ENCODE data around the gene SHLD1. TPM values are rescaled to one million over a fixed set of nuclear protein-coding genes. Genes with fewer than 3 reads are reported as not detected.
A peak's percentile ranks its signal among the peaks of the same experiment; 100 is the strongest.
"Not testable (repeated sequence)": the region's sequence is repeated elsewhere in the genome, so short reads cannot be mapped to it uniquely, and the experiment has no call there.

SHLD1 gene
- total and polyA plus RNA-seq, 2 donors = 11.2 to 16.4 TPM

DNA sequence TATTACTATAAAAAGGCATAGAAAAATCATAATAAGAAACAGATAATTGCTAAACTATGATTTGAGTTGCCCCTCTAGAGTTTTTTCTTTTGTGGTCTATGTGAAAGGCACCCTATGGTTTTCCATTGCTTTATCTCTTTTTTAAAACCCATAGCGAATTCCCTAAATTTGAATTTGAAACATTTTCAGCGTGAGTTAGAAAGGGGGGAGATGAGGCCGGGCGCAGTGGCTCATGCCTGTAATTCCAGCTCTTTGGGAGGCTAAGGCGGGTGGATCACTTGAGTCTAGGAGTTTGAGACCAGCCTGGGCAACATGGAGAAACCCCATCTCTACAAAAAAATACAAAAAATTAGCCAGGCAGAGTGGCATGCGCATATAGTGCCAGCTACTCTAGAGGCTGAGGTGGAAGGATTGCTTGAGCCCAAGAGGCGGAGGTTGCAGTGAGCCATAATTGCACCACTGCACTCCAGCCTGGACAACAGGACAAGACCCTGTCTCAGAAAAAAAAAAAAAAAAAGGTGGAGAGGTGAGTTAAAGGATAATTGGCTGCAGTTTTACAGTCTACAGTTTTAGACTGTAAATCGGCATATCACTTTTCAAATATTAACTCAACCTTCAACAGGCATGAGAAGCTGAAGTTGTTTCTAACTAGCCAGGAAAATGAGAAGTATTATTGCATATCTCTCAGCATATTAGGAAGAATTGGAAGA lies 46.3 kb downstream of the SHLD1 start:
- 97% methylated on average over 8 of the region's 8 CpGs for WGBS
- Histone ChIP-seq H3K36me3 (ENCODE audit: control insufficient read depth in 2 of 2, insufficient read depth in 2 of 2, low read length in 1 of 2) (peaks cover 0 to 3% of the 10 kb centered on the region in 2 donors), H3K4me1 (ENCODE audit: control insufficient read depth in 2 of 2, insufficient read depth in 2 of 2, low read length in 2 of 2) (no peaks in the 10 kb centered on the region), H3K9me3 (ENCODE audit: control insufficient read depth in 2 of 2, insufficient read depth in 1 of 2, low read length in 1 of 2) (no peaks in the 10 kb centered on the region), H3K27ac (ENCODE audit: low read depth in 1 of 2, low read length in 1 of 2) (no peak overlapping the region), H3K4me3 (ENCODE audit: low read length in 2 of 2) (no peak overlapping the region), H3K27me3 (ENCODE audit: control insufficient read depth in 2 of 2, insufficient read depth in 1 of 2, low read length in 1 of 2) (no peaks in the 10 kb centered on the region)
- no peak for DNase-seq (ENCODE audit: low read depth in 6 of 9, low spot score in 9 of 9)

- no peak overlapping the region for H3K4me3 ChIP-seq (ENCODE audit: low read length in 2 of 2)
- H3K36me3 ChIP-seq (ENCODE audit: control insufficient read depth in 2 of 2, insufficient read depth in 2 of 2, low read length in 1 of 2) = peaks cover 0 to 3% of the 10 kb centered on the region in 2 donors
- 93% methylated on average over 1 of the region's 1 CpG for WGBS
- H3K9me3 ChIP-seq (ENCODE audit: control insufficient read depth in 2 of 2, insufficient read depth in 1 of 2, low read length in 1 of 2) = no peaks in the 10 kb centered on the region
- no peak for DNase-seq (ENCODE audit: low read depth in 6 of 9, low spot score in 9 of 9)
- no peaks in the 10 kb centered on the region for H3K27me3 ChIP-seq (ENCODE audit: control insufficient read depth in 2 of 2, insufficient read depth in 1 of 2, low read length in 1 of 2)
- peaks cover 0 to 3% of the 10 kb centered on the region in 2 donors for H3K4me1 ChIP-seq (ENCODE audit: control insufficient read depth in 2 of 2, insufficient read depth in 2 of 2, low read length in 2 of 2)
- no peak overlapping the region for H3K27ac ChIP-seq (ENCODE audit: low read depth in 1 of 2, low read length in 1 of 2)
Observed at GRCh38 chr20:5797165-5797564, 47.0 kb downstream of the SHLD1 start.

GRCh38 chr20:5797843-5798462 lies 47.8 kb downstream of the SHLD1 start:
- no peak overlapping the region for H3K4me3 ChIP-seq (ENCODE audit: low read length in 2 of 2)
- no peaks in the 10 kb centered on the region for H3K9me3 ChIP-seq (ENCODE audit: control insufficient read depth in 2 of 2, insufficient read depth in 1 of 2, low read length in 1 of 2)
- peaks cover 3 to 8% of the 10 kb centered on the region in 2 donors for H3K4me1 ChIP-seq (ENCODE audit: control insufficient read depth in 2 of 2, insufficient read depth in 2 of 2, low read length in 2 of 2)
- no peaks in the 10 kb centered on the region for H3K27me3 ChIP-seq (ENCODE audit: control insufficient read depth in 2 of 2, insufficient read depth in 1 of 2, low read length in 1 of 2)
- H3K27ac ChIP-seq (ENCODE audit: low read depth in 1 of 2, low read length in 1 of 2) = no peak overlapping the region
- WGBS = 82% methylated on average over 7 of the region's 7 CpGs
- no peak for DNase-seq (ENCODE audit: low read depth in 6 of 9, low spot score in 9 of 9)
- peaks cover 0 to 3% of the 10 kb centered on the region in 2 donors for H3K36me3 ChIP-seq (ENCODE audit: control insufficient read depth in 2 of 2, insufficient read depth in 2 of 2, low read length in 1 of 2)

- H3K27ac ChIP-seq (ENCODE audit: low read depth in 1 of 2, low read length in 1 of 2) = peak overlapping the region; percentile 87 to 94
Observed at GRCh38 chr20:5803754-5804303, 53.6 kb downstream of the SHLD1 start.

DNA sequence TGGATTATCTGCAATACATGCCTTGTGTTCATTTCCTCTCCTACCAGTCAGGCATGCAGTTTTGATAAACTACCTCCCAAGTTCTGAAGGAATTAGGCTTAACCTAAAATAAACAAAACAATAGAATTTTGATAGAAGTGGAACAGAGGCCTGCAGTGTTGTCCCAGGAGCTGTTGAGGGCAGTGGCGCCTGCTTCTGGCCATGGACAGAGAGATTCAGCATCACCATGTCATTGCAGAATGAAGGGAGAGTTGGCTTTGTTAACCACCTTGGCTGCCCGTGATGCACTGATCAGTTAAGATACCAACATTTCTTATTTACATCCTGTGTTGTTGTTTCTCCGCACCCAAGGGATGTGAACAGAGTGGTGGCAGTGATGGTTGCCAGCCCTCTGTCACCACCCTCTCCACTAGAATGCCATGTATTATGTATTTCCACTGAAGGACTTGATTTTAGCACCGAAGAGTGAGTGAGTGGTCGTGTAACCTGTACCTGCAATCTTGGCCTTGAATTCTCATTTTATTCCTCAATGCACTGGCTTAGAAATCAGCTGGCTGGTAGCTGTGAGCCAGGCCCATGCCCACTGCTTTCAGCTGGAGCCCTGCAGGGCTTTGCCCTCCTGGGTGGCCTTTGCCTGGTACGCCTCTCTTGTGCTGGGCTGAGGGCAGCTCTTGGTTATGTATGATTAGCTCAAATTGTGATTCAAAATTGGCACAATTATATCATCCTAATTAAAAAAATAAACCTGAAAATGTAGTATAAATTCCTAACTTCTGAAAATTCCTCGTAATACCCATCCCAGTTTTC lies 56.5 kb downstream of the SHLD1 start:
- DNase-seq (ENCODE audit: low read depth in 6 of 9, low spot score in 9 of 9) = no peak
- Histone ChIP-seq H3K27ac (ENCODE audit: low read depth in 1 of 2, low read length in 1 of 2) (peak overlapping the region in 1 of 2 donors; percentile 94), H3K4me3 (ENCODE audit: low read length in 2 of 2) (no peak overlapping the region), H3K36me3 (ENCODE audit: control insufficient read depth in 2 of 2, insufficient read depth in 2 of 2, low read length in 1 of 2) (peaks cover 0 to 3% of the 10 kb centered on the region in 2 donors), H3K27me3 (ENCODE audit: control insufficient read depth in 2 of 2, insufficient read depth in 1 of 2, low read length in 1 of 2) (no peaks in the 10 kb centered on the region), H3K4me1 (ENCODE audit: control insufficient read depth in 2 of 2, insufficient read depth in 2 of 2, low read length in 2 of 2) (peaks cover 16 to 48% of the 10 kb centered on the region in 2 donors), H3K9me3 (ENCODE audit: control insufficient read depth in 2 of 2, insufficient read depth in 1 of 2, low read length in 1 of 2) (no peaks in the 10 kb centered on the region)
- 97% methylated on average over 7 of the region's 7 CpGs for WGBS

More at GRCh38 chr20:5803754-5804303, 53.6 kb downstream of the SHLD1 start:
- H3K9me3 ChIP-seq (ENCODE audit: control insufficient read depth in 2 of 2, insufficient read depth in 1 of 2, low read length in 1 of 2); H3K4me3 ChIP-seq (ENCODE audit: low read length in 2 of 2); H3K36me3 ChIP-seq (ENCODE audit: control insufficient read depth in 2 of 2, insufficient read depth in 2 of 2, low read length in 1 of 2); H3K27me3 ChIP-seq (ENCODE audit: control insufficient read depth in 2 of 2, insufficient read depth in 1 of 2, low read length in 1 of 2); DNase-seq (ENCODE audit: low read depth in 6 of 9, low spot score in 9 of 9): not testable (repeated sequence)
- peaks cover 16 to 48% of the 10 kb centered on the region in 2 donors for H3K4me1 ChIP-seq (ENCODE audit: control insufficient read depth in 2 of 2, insufficient read depth in 2 of 2, low read length in 2 of 2)
- 81% methylated on average over 13 of the region's 13 CpGs for WGBS

DNA sequence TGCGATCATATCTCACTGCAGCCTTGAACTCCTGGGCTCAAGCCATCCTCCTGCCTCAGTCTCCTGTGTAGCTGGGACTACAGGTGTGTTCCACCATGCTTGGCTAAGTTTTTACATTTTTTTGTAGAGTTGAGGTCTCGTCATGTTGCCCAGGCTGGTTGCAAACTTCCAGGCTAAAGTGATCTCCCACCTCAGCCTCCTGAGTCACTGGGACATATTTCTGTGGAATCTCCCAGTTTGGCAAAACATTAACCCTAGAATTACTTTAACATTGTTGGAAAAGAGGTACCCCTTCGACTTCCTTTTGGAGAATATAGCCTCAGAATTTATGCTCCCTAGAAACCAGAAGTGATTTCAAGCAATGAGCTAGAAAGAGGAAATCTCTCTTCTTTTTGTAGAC lies 57.2 kb downstream of the SHLD1 start:
- 76% methylated on average over 3 of the region's 3 CpGs for WGBS
- DNase-seq (ENCODE audit: low read depth in 6 of 9, low spot score in 9 of 9) = no peak
- Histone ChIP-seq H3K27ac (ENCODE audit: low read depth in 1 of 2, low read length in 1 of 2) (no peak overlapping the region), H3K27me3 (ENCODE audit: control insufficient read depth in 2 of 2, insufficient read depth in 1 of 2, low read length in 1 of 2) (no peaks in the 10 kb centered on the region), H3K36me3 (ENCODE audit: control insufficient read depth in 2 of 2, insufficient read depth in 2 of 2, low read length in 1 of 2) (peaks cover 0 to 3% of the 10 kb centered on the region in 2 donors), H3K4me1 (ENCODE audit: control insufficient read depth in 2 of 2, insufficient read depth in 2 of 2, low read length in 2 of 2) (peaks cover 16 to 44% of the 10 kb centered on the region in 2 donors), H3K9me3 (ENCODE audit: control insufficient read depth in 2 of 2, insufficient read depth in 1 of 2, low read length in 1 of 2) (no peaks in the 10 kb centered on the region), H3K4me3 (ENCODE audit: low read length in 2 of 2) (no peak overlapping the region)

GRCh38 chr20:5808901-5809300 lies 58.7 kb downstream of the SHLD1 start:
- H3K27me3 ChIP-seq (ENCODE audit: control insufficient read depth in 2 of 2, insufficient read depth in 1 of 2, low read length in 1 of 2) = no peaks in the 10 kb centered on the region
- H3K4me3 ChIP-seq (ENCODE audit: low read length in 2 of 2) = no peak overlapping the region
- H3K9me3 ChIP-seq (ENCODE audit: control insufficient read depth in 2 of 2, insufficient read depth in 1 of 2, low read length in 1 of 2) = no peaks in the 10 kb centered on the region
- H3K36me3 ChIP-seq (ENCODE audit: control insufficient read depth in 2 of 2, insufficient read depth in 2 of 2, low read length in 1 of 2) = peaks cover 0 to 3% of the 10 kb centered on the region in 2 donors
- H3K27ac ChIP-seq (ENCODE audit: low read depth in 1 of 2, low read length in 1 of 2) = no peak overlapping the region
- H3K4me1 ChIP-seq (ENCODE audit: control insufficient read depth in 2 of 2, insufficient read depth in 2 of 2, low read length in 2 of 2) = peaks cover 9 to 30% of the 10 kb centered on the region in 2 donors
- WGBS = 96% methylated on average over 2 of the region's 2 CpGs
- no peak for DNase-seq (ENCODE audit: low read depth in 6 of 9, low spot score in 9 of 9)

DNA sequence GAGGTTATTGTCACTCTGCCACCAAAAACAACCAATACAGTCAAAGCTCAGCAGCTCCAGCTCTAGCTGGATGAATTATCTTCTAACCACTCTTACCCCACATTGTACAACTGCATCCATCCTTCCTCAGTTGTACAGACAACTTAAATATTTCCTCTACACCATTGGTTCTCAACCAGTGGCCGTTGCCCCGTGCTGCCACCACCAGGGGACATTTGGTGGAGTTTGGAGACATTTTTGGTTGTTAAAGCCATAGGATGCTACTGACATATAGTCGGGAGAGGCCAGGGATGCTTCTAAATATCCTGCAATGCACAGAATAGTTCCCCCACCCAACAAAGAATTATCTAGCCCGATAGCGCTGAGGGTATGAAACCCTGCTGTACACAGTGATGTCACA lies 59.3 kb downstream of the SHLD1 start:
- H3K4me1 ChIP-seq (ENCODE audit: control insufficient read depth in 2 of 2, insufficient read depth in 2 of 2, low read length in 2 of 2) = peaks cover 4 to 27% of the 10 kb centered on the region in 2 donors
- peaks cover 0 to 3% of the 10 kb centered on the region in 2 donors for H3K36me3 ChIP-seq (ENCODE audit: control insufficient read depth in 2 of 2, insufficient read depth in 2 of 2, low read length in 1 of 2)
- H3K9me3 ChIP-seq (ENCODE audit: control insufficient read depth in 2 of 2, insufficient read depth in 1 of 2, low read length in 1 of 2) = no peaks in the 10 kb centered on the region
- H3K4me3 ChIP-seq (ENCODE audit: low read length in 2 of 2) = no peak overlapping the region
- H3K27ac ChIP-seq (ENCODE audit: low read depth in 1 of 2, low read length in 1 of 2) = no peak overlapping the region
- no peaks in the 10 kb centered on the region for H3K27me3 ChIP-seq (ENCODE audit: control insufficient read depth in 2 of 2, insufficient read depth in 1 of 2, low read length in 1 of 2)
- WGBS = 98% methylated on average over 5 of the region's 5 CpGs
- no peak for DNase-seq (ENCODE audit: low read depth in 6 of 9, low spot score in 9 of 9)
